Mesenchymal stem cell (in vitro differentiated cells and primary cell): ENCODE measurements around the gene LRRC7.

Experiments used
- DNase-seq: peaks from one replicate; pipeline ENCODE4 v3.0.0-alpha.2; 2013
- H2AFZ ChIP-seq: one replicate; pipeline ENCODE4 v1.6.1; 2013; ENCODE audit warnings: low read depth, mild to moderate bottlenecking, control low read depth, inconsistent platforms, low read length, moderate library complexity
- H2AK5ac ChIP-seq: 2 replicates; pipeline ENCODE4 v1.6.1; 2013; ENCODE audit warnings: low read length, moderate library complexity, mild to moderate bottlenecking, inconsistent platforms; ENCODE audit not compliant: severe bottlenecking
- H2BK120ac ChIP-seq: one replicate; pipeline ENCODE4 v1.6.1; 2013; ENCODE audit warnings: low read depth, mild to moderate bottlenecking, inconsistent platforms, low read length, moderate library complexity
- H2BK12ac ChIP-seq, 2 experiments: one replicate each; pipeline ENCODE4 v1.6.1; 2013; ENCODE audit warnings: inconsistent platforms in 2 of 2, low read length in 2 of 2, mild to moderate bottlenecking in 2 of 2, moderate library complexity in 2 of 2, control low read depth in 1 of 2
- H2BK15ac ChIP-seq: one replicate; pipeline ENCODE4 v1.6.1; 2013; ENCODE audit warnings: mild to moderate bottlenecking, low read depth, inconsistent platforms; ENCODE audit not compliant: poor library complexity, severe bottlenecking
- H2BK5ac ChIP-seq: 2 replicates; pipeline ENCODE4 v1.6.1; 2013; ENCODE audit warnings: low read depth, mild to moderate bottlenecking, low read length, control low read depth, inconsistent platforms; ENCODE audit not compliant: poor library complexity, severe bottlenecking
- H3K14ac ChIP-seq, 2 experiments: one replicate each; pipeline ENCODE4 v1.6.1; 2013; ENCODE audit warnings: inconsistent platforms in 2 of 2, low read length in 2 of 2, control low read depth in 1 of 2, mild to moderate bottlenecking in 1 of 2, moderate library complexity in 1 of 2
- H3K18ac ChIP-seq, 2 experiments: one replicate each; pipeline ENCODE4 v1.6.1; 2013; ENCODE audit warnings: inconsistent platforms in 2 of 2, low read length in 2 of 2, control low read depth in 1 of 2, low read depth in 1 of 2, mild to moderate bottlenecking in 1 of 2
- H3K23ac ChIP-seq, 2 experiments: one replicate each; pipeline ENCODE4 v1.6.1; 2013; ENCODE audit warnings: inconsistent platforms in 2 of 2, low read length in 2 of 2, mild to moderate bottlenecking in 2 of 2, moderate library complexity in 2 of 2, control low read depth in 1 of 2
- H3K27ac ChIP-seq: 2 replicates; pipeline ENCODE4 v1.5.1; 2013; ENCODE audit warnings: mild to moderate bottlenecking, moderate library complexity, low read length, control low read depth, inconsistent platforms; ENCODE audit not compliant: poor library complexity, severe bottlenecking
- H3K27me3 ChIP-seq, 2 experiments: 2 replicates each; pipeline versions ENCODE4 v1.6.1 to v1.7.0; 2013; ENCODE audit warnings: low read length in 2 of 2, mild to moderate bottlenecking in 2 of 2, moderate library complexity in 2 of 2, control low read depth in 1 of 2, inconsistent platforms in 1 of 2; ENCODE audit not compliant: control insufficient read depth in 1 of 2, insufficient read depth in 1 of 2
- H3K36me3 ChIP-seq, 2 experiments: 2 replicates each; pipeline versions ENCODE4 v1.6.1 to v1.7.0; 2013; ENCODE audit warnings: low read length in 2 of 2, control low read depth in 1 of 2, inconsistent platforms in 1 of 2, low read depth in 1 of 2, mild to moderate bottlenecking in 1 of 2; ENCODE audit not compliant: insufficient read depth in 2 of 2, control insufficient read depth in 1 of 2
- H3K4ac ChIP-seq, 2 experiments: one replicate each; pipeline ENCODE4 v1.6.1; 2013; ENCODE audit warnings: inconsistent platforms in 2 of 2, low read length in 2 of 2, mild to moderate bottlenecking in 2 of 2, moderate library complexity in 2 of 2, control low read depth in 1 of 2, low read depth in 1 of 2
- H3K4me1 ChIP-seq: 2 replicates; pipeline ENCODE4 v1.6.1; 2013; ENCODE audit warnings: low read depth, low read length, control low read depth; ENCODE audit not compliant: control insufficient read depth, insufficient read depth
- H3K4me2 ChIP-seq: 2 replicates; pipeline ENCODE4 v1.6.1; 2013; ENCODE audit warnings: low read length, mild to moderate bottlenecking, inconsistent platforms; ENCODE audit not compliant: poor library complexity, severe bottlenecking
- H3K4me3 ChIP-seq, 2 experiments: 2 replicates each; pipeline versions ENCODE4 v1.5.1 to v1.7.0; 2013; ENCODE audit warnings: low read length in 2 of 2, mild to moderate bottlenecking in 2 of 2, control low read depth in 1 of 2, low read depth in 1 of 2; ENCODE audit not compliant: insufficient read depth in 1 of 2
- H3K79me1 ChIP-seq: replicated peaks from 2 replicates; pipeline ENCODE4 v1.6.1; 2013; ENCODE audit warnings: mild to moderate bottlenecking, control low read depth, low read length, inconsistent platforms; ENCODE audit not compliant: poor library complexity, severe bottlenecking
- H3K9ac ChIP-seq: 2 replicates; pipeline ENCODE4 v1.7.0; 2013; ENCODE audit warnings: mild to moderate bottlenecking, low read length, moderate library complexity
- H3K9me3 ChIP-seq: 2 replicates; pipeline ENCODE4 v1.7.0; 2013; ENCODE audit warnings: mild to moderate bottlenecking, low read length; ENCODE audit not compliant: control insufficient read depth
- H4K8ac ChIP-seq: one replicate; pipeline ENCODE4 v1.6.1; 2013; ENCODE audit warnings: inconsistent platforms, mild to moderate bottlenecking, low read length, moderate library complexity
- H4K91ac ChIP-seq: one replicate; pipeline ENCODE4 v1.6.1; 2013; ENCODE audit warnings: mild to moderate bottlenecking, low read length, inconsistent platforms
- WGBS: methylation state at CpG from one replicate; pipeline ENCODE4 v1.1.7; 2013; ENCODE audit warnings: mixed read lengths; 5-methylcytosine and 5-hydroxymethylcytosine counted together

LRRC7 gene

GRCh38 chr1:70072231-70072751, 504.6 kb downstream of the LRRC7 start:
- Histone ChIP-seq H3K23ac (no peak overlapping the region), H3K14ac (no peak overlapping the region), H3K4ac (no peak overlapping the region), H4K91ac (no peak overlapping the region), H3K4me3 (no peak overlapping the region), H3K4me1 (peaks cover 4% of the 10 kb centered on the region), H3K9me3 (no peaks in the 10 kb centered on the region), H2AFZ (no peak overlapping the region), H2BK15ac (no peak overlapping the region), H4K8ac (no peak overlapping the region), H2BK120ac (no peak overlapping the region), H3K36me3 (no peaks in the 10 kb centered on the region), H2AK5ac (no peak overlapping the region), H2BK12ac (no peak overlapping the region), H3K9ac (peak overlapping the region; percentile 52), H3K27me3 (no peaks in the 10 kb centered on the region), H3K79me1 (no peaks in the 10 kb centered on the region), H3K27ac (peak overlapping the region; percentile 51), H3K4me2 (no peak overlapping the region), H2BK5ac (no peak overlapping the region), H3K18ac (no peak overlapping the region)
- peak; percentile 34 for DNase-seq

GRCh38 chr1:70075761-70076160, 508.0 kb downstream of the LRRC7 start:
- Histone ChIP-seq H2BK15ac (no peak overlapping the region), H2AFZ (no peak overlapping the region), H3K9ac (no peak overlapping the region), H3K27ac (no peak overlapping the region), H3K27me3 (no peaks in the 10 kb centered on the region), H3K4ac (no peak overlapping the region), H4K8ac (no peak overlapping the region), H3K14ac (no peak overlapping the region), H3K4me1 (peaks cover 4% of the 10 kb centered on the region), H3K4me2 (peak overlapping the region; percentile 21), H3K9me3 (no peaks in the 10 kb centered on the region), H3K18ac (no peak overlapping the region), H3K79me1 (no peaks in the 10 kb centered on the region), H4K91ac (no peak overlapping the region), H3K4me3 (no peak overlapping the region), H3K23ac (no peak overlapping the region), H2BK120ac (no peak overlapping the region), H3K36me3 (no peaks in the 10 kb centered on the region), H2BK5ac (no peak overlapping the region), H2BK12ac (no peak overlapping the region), H2AK5ac (peak overlapping the region; percentile 54)
- 70% methylated on average over 6 of the region's 7 CpGs for WGBS
- DNase-seq, result no peak

- H2BK5ac ChIP-seq, result no peak overlapping the region
- no CpG with 5 or more reads among the region's 1 CpG for WGBS
- H2BK12ac ChIP-seq, result no peak overlapping the region
- no peak overlapping the region for H3K14ac ChIP-seq
- no peaks in the 10 kb centered on the region for H3K27me3 ChIP-seq
- no peaks in the 10 kb centered on the region for H3K36me3 ChIP-seq
- no peak overlapping the region for H2BK15ac ChIP-seq
- H2AK5ac ChIP-seq, result no peak overlapping the region
- H3K4ac ChIP-seq, result no peak overlapping the region
- no peak overlapping the region for H3K23ac ChIP-seq
- H3K79me1 ChIP-seq, result no peaks in the 10 kb centered on the region
- no peak overlapping the region for H3K27ac ChIP-seq
- DNase-seq, result no peak
- no peak overlapping the region for H3K4me3 ChIP-seq
- H3K4me1 ChIP-seq, result peaks cover 4% of the 10 kb centered on the region
- H3K4me2 ChIP-seq, result no peak overlapping the region
- no peak overlapping the region for H2BK120ac ChIP-seq
- no peak overlapping the region for H3K18ac ChIP-seq
- no peaks in the 10 kb centered on the region for H3K9me3 ChIP-seq
- H2AFZ ChIP-seq, result no peak overlapping the region
- no peak overlapping the region for H3K9ac ChIP-seq
- H4K91ac ChIP-seq, result no peak overlapping the region
- H4K8ac ChIP-seq, result no peak overlapping the region
These were observed 509.3 kb downstream of the LRRC7 start for GRCh38 chr1:70077066-70077465.

- no peak overlapping the region for H2AK5ac ChIP-seq
- no peak overlapping the region for H3K18ac ChIP-seq
- H2AFZ ChIP-seq, result no peak overlapping the region
- H3K14ac ChIP-seq, result no peak overlapping the region
- WGBS, result 84% methylated on average over 2 of the region's 2 CpGs
- H2BK12ac ChIP-seq, result no peak overlapping the region
- H3K4me1 ChIP-seq, result peaks cover 2% of the 10 kb centered on the region
- no peak overlapping the region for H2BK15ac ChIP-seq
- no peak overlapping the region for H4K91ac ChIP-seq
- H3K4me2 ChIP-seq, result no peak overlapping the region
- H4K8ac ChIP-seq, result no peak overlapping the region
- H2BK5ac ChIP-seq, result no peak overlapping the region
- no peak overlapping the region for H3K4ac ChIP-seq
- H3K27ac ChIP-seq, result no peak overlapping the region
- no peak overlapping the region for H3K23ac ChIP-seq
- H3K79me1 ChIP-seq, result no peaks in the 10 kb centered on the region
- H3K9me3 ChIP-seq, result no peaks in the 10 kb centered on the region
- H3K27me3 ChIP-seq, result no peaks in the 10 kb centered on the region
- H3K4me3 ChIP-seq, result no peak overlapping the region
- H2BK120ac ChIP-seq, result no peak overlapping the region
- DNase-seq, result no peak
- H3K9ac ChIP-seq, result no peak overlapping the region
- no peaks in the 10 kb centered on the region for H3K36me3 ChIP-seq
These were observed 511.8 kb downstream of the LRRC7 start for GRCh38 chr1:70079546-70079945.
